Right hindlimb (tissue), 1 donor: ENCODE measurements around the gene SORBS2.

Experiments used
- DNase-seq: peaks from one replicate; pipeline ENCODE4 v3.0.0-alpha.2; 2018

SORBS2 gene

DNA sequence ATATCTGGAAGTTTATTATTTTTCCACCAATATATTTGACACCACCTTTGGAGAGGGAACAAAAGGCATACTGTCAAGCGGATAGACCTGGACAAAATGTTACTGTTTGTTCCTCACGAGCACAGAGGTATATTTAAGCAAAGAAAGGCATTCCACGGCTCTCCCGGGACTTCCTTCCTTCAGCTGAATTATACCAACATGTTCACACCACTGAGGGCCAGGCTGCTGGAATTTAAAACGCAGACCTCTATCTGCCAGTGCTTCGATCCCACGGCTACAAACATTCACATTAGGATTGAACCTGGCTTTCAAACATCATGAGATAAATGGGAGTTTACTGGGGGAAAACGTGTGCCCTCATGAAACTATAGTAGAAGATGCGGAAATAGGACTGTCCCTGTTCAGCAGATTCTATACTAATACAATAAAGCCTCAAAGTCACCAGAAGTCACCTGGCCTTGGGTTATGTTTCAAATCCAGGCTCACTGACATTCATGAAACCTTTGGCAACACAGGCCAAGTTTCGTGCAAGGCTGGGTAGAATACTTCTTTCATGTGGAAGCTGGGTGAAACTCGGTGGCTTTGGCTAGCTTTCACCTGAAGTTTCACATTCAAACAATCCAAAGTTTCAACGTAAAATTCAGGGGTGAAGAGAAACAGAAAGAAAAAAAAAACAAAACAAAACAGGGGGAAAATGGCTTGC is 39.5 kb downstream of the SORBS2 start:
- no peak for DNase-seq

DNA sequence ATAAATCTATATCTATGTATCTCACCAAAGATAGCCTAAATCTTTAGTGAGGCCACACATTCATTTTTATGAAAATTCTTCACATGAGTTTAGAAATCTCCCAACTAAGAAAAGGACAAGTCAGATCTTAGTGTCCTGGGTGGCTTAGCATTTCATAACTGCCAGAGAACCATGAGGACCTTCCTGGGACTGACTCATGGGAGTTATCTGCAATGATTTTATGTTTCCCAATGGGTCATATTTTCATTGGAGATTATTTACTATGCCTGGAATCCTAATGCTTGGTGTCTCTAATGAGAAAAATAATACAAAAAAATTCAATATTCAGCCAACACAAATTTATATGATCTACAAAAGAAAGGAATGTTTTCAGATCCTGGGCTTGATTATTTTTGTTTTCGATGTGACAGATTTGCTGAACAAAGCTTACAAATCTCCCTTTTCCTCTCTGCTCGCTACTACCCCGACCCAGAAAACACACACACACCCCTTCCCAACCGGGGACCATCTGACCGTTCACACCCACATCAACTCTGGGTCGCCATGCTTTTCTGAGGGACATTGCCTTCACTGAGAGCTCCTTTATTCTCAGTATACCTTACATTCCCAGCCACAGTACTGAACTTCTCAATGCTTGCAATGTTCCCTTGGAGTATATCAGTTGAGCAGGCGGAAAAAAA is 40.1 kb downstream of the SORBS2 start:
- no peak for DNase-seq

DNA sequence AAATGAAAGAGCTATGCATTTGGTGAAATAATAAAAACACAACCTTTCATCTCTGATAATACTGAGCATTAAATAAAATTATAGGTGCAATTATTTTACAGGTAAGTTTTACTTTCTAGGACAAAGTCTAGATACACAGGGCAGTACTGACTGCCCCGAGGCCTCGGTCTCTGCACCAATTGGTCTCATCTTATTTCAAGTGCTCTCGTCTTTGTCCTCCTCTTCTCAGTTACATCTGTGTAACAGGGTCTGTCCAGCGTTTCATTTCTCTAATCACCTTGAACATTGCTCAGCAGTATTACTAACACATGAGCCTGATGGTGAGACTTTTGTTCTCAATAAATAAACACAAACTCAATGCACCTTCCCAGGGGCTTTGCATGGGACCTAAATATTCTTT is 44.5 kb downstream of the SORBS2 start:
- DNase-seq = no peak

DNA sequence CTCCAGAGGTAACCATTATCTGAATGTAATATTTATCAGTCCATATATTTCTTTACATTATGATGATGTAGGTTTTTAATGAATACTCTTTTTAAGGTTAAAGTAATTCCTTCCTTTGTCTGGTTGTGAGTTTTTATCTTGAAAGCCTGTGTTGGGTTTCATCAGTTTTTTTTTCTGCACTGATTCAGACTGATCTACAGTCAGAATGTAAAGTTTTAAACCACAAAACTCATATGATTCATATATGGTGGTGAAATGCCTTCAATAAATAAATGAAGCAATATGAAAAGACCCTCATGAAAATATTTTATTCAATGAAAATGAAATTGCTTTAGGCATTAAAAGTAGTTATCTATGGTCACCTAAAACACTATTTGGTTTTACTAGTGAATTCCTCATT is 47.1 kb downstream of the SORBS2 start:
- no peak for DNase-seq

DNA sequence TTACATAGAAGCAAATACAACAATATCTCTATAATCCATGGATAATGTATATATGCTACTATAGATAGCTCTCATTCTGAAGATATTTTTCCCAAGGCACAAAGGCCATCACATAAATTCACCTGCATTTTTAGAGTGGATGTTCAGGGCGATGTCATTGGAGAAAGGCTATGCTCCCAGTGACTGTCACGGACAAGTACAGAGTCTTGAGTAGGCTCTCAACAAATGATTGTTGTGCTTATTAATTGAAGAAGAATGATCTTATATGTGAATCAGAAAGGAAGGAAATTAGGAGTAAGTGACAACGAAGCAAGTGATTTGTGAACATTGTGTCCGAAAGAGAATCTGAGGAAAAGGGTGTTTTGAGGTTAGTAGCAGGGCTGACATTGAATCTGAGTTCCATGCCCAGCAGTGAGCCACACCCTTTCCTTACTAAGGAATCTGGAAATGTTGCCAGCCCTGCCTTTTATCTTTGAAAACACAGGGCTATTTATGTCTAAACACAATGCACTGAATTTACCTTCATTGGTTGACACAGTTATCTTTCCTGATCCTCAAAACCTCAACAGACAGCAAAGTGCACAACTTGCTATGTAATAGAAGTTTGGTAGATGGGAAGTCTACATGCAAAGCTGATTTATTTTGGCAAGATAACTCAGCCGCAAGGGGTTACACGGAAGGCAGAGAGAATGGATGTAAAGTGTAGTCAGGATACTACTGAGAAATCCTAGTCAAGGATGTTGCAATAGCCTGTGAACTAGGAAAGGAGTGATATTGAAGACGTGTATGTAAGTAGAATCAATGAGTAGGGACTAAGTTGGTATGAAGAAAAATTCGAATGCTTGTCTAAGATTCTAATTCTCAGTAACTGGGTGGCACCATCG is 50.4 kb downstream of the SORBS2 start:
- DNase-seq = no peak

DNA sequence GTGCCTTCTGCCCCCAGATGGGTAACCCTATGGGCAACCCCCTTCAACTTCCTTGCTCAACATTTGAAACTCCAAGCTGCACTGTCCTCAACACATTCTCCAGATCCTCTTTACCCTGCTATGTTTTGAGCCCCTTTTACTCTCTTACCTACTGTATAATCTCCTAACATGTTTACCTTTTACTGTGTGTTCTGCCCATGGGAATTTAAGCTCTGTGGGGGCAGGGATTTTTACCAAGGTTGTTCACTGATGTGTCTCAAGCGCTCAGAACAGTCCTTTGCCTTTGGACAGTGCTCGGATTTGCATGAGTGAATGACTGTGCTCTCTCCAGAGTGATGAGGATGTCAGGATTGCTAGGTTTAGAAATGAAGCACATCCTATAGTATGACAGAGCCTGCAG is 53.2 kb downstream of the SORBS2 start:
- no peak for DNase-seq

DNA sequence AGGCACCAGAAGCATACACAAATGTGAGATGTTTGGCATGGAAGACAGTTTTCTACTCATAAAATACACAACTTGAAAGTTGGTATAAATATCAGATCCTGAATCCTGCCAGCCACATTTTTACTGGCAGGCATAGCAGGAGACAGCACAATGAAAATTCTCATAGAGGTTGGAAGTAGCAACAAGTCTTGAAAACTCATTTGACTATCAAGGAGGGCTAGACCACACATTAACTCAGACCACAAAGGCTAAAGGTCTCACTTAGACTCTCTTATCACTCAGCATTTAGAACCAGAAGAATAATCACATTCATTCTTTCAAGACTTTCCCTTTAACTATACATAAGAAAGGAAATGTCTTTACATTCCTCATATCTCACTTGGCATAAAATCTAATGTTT is 56.5 kb downstream of the SORBS2 start:
- DNase-seq = no peak

DNA sequence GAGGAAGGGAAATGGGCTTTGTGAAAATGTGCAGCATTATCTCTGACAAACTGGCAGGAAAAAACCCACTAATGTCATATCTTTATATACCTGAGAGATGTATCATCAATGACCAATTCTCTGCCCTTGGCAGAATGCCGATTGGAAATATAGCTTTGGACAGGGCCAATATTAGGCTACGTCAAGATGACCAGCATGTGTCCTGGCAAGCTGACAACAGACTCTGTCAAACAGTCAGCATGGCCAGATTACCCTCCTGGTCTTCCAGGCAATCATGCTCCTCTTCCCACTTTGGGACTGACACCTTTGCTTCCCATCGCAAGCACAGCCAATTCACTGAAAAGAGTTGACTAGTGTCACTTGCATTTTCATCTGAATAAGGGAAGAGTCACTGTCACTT is 57.0 kb downstream of the SORBS2 start:
- no peak for DNase-seq

DNA sequence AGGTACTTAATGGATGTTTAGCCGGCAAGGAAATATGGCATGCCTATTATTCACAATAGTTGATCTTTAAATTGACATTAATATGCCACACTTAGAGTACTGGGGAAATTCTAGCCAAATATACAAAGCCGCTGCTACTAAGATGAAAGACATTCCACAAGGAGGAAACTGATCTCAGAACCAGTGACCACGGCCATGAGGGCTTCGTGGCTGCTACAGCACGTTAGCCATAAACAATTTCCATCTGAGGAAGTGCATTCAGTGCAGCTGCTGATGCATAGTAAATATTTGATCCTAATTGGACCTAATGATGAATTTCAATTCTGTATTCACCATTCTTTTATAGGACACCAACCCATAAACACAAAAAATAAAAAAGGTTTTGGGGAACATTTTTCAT is 59.1 kb downstream of the SORBS2 start:
- no peak for DNase-seq

DNA sequence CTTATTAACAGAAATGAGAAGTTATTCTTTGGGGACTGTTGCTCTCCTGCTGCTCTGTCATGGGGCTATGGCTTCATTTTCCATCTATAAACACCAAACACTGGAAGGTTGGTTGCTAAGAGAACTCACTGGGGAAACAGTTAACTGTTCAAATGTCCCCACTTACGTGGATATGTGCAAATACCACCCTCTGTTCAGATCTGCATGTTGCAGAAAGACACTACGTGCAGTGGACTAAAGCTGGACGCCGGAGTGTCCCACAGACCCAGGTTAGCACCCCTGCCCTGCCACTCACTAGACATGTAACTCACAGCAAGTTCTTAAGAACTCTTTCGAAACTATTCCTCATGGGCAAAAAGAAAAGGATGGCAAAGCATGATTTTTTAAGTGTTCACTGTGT is 62.1 kb downstream of the SORBS2 start:
- DNase-seq = no peak

DNA sequence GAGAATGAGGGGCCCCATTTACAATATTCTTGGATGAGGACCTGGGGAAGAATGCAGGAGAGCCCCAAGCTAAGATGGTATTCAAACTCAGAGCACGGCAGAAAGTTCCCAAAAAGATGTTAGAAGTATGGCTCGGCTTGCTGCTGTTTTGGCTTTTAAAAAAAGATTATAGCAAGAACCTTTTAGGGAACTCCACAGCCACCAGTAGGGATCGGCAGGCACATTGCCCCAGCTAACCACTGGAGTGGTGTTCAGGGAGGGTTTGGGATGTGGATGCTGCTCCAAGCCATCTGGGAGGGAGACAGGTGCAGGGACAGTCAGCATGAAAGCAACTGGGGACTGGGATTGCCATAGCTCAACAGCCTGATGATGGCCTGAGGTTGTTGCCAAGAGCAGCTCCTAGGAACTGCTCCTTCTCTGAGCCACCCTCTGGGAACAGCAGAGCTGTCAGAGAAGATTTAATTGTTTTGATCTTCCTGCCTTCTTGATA is 63.0 kb downstream of the SORBS2 start:
- DNase-seq = no peak

DNA sequence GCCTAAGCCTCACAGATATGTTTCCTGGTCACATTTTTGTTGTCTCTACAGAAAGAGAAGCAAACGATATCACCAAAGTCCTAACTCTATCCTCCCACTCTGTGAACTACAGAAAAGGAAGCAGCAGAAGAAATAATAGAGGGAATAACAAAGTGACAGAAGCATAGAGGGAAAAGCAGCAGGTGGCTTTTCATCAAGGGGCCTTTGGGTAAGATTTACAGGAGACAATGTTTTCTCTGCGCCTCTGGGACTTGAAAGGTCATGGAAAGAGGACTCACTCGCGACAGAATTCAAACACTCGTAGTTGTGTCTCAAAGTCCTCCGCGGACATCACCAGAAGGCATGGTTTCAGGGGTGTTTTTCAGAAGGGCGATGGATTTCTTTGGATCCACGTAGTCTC is 66.1 kb downstream of the SORBS2 start:
- DNase-seq = no peak

DNA sequence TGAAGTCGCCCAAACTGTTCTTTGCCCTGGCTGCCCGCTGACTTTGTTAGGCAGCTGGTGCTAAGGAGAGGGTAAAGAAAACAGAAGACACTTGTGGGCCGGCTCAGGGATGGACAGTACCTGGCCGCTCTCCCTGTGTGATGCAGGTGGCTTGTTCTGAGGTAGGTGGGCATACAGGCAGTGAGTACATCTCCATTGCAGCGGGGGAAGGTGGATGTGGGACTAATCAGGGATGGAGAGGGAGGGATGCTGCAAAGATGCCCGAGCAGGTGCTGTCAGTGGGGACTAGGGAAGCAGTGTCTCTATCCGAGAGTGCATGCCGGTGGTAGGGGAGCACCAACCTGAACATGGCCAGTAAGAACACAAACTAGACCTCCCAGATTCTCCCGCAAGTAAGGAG is 67.0 kb downstream of the SORBS2 start:
- no peak for DNase-seq

DNA sequence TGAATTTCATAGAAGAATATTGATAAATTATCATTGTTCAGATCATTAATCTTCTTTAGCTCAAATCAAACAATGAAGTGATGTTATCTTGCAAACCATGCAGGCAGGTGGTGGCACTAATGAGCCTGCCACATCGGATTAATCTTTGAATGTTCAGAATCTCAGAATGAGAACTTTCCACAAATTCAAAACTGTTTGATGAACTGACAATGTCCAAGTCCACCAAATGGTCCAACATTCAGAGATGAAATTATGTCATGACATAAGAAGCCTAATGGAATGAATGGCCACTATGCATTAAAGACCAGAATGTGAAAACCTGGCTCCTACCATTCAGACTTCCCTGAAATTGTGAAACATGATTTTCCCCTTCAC is 67.5 kb downstream of the SORBS2 start:
- no peak for DNase-seq

DNA sequence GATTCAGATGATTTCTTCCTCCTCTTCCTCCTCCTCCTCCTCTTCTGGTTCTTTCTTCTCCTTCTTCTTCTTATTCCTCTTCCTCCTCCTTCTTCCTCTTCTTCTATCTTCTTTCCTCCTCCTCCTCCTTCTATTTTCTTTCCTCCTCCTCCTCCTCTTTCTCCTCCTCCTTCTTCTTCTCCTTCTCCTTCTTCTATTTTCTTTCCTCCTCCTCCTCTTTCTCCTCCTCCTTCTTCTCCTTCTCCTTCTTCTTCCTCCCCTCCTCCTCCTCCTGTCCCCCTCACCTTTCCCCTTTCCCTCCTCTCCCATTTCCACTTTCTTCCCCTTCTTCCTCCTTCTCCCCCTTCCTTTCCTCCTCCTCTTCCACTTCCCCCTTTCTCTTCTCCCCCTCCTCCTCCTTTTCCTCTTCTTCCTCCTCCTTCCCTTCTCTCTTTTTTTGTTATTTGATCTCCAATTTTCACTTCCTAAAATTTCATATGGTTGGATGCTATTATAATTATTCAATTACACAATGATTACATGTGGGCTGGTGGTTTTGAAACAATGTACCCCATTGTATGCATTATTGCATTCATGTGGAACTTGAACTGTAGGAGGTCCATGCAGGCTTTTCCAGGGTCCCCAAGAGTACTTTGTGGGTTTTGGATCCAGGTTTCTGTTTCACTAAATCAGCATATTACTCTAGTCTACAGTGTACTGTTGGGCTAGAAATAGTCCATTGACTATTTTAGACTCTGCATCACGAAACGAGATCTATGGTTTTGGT is 68.1 kb downstream of the SORBS2 start:
- DNase-seq = no peak

DNA sequence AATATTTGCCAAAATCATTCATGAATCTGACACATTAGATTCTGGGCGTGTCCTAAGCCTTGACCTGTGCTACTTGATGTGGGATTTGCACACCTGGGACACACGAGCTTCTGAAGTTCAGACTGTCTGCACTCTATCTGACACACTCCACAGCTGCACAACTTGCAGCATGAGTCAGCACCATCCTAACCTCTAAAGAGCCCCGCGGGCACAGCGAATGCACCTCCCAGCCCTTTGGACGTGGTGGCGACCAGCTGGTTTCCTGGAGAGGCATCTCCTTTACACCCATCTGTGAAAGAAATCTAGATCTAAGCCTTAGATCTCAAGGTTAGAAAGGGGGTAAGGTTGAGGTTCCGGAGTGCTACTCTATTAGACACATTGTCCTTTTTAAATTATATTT is 69.2 kb downstream of the SORBS2 start:
- DNase-seq = no peak

DNA sequence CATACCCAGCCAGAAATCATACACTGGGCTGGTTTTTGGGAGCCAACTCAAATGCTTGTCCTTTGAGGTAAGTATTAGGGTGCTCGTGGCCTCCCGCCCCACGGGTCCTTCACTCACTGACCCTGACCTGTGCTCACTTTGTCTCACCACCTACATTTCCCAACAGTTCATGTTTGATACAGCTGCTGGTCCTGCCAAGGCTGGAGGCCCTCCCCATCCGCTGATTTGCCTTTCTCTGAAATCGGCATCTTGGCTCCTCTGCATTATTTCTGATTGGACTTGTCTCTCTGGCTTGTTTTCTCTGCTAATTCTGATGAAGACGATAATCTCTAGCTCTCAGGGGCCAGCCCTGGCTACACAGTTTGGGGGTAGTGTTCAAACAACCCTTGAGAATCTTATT is 70.2 kb downstream of the SORBS2 start:
- no peak for DNase-seq

DNA sequence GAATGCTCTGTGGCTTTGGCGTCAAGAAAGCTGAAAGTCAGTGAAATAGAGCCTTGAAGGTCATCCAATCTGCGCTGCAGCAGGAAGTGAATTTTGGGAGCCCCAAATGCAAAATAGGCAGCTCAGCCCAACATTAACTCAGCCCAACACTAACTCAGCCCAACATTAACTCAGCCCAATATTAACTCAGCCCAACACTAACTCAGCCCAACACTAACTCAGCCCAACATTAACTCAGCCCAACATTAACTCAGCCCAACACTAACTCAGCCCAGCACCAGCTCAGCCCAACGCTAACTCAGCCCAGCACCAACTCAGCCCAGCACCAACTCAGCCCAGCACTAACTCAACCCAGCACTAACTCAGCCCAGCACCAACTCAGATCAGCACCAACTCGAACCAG is 71.5 kb downstream of the SORBS2 start:
- DNase-seq = no peak

DNA sequence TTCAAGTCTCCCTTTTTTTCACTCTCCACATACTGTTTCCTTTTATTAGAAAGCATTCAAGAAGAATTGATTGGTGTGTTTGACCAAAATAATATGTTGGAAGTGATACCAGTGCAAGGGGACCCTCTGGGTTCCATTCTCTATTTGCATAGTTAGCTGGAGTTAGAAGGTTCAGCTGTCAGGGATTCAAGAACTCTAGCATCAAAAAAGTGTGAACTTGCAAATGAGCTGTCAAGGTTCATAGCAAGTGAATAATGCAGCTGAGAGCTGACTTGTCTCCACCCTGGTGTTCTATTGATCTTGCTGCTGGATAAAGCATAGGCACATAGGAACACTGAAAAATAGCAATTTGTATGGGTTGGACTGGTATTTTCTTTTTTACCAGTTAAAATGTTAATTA is 73.2 kb downstream of the SORBS2 start:
- DNase-seq = no peak

DNA sequence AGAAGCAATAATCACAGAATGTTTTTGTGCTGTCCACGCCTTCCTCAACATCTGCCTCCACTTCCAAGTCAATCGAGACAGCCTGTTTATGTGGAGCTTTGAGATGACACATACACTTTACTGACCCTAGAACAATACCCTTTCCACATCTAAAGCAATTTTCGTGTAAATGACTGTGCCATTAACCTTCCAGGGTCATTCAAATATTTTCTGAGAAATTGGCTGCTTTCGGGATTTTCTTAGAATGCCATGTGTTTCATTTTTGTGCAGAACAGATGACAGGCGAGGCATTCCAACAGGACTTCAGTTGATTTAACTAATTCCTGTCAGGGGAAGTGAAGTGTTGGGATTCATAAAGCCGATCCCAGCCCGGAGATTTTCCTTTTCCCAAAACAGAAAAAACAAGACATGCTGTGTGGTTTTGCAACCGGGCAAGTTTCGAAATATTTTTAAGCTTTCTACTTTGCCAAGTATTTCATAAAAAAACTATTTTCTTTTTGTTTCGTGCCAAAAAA is 73.9 kb downstream of the SORBS2 start:
- DNase-seq = no peak

DNA sequence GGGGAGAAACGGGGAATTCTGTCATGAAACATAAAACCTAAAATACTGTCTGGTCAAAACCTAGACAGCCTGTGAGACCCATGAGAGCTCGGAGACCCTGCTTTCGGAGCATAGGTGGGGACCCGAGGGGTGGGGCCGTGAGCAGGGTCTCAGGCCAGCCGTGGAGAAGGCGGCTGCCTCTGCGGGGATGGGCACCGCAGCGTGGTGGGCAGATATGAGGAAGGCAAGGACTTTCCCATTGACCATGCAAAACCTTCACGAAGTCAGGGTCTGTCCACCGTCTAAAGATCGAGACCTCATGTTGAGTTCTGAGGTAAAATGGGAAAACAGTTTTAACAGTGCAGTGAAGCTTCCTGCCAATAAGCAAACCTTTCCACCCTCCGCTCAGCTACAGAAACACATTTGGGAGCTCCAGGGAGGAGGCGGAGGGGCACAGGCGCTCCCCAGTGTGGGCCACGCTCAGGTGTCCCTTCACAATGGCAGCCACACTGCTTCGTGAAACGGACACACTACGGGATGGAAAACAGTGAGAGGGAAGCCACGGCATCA is 74.4 kb downstream of the SORBS2 start:
- no peak for DNase-seq

DNA sequence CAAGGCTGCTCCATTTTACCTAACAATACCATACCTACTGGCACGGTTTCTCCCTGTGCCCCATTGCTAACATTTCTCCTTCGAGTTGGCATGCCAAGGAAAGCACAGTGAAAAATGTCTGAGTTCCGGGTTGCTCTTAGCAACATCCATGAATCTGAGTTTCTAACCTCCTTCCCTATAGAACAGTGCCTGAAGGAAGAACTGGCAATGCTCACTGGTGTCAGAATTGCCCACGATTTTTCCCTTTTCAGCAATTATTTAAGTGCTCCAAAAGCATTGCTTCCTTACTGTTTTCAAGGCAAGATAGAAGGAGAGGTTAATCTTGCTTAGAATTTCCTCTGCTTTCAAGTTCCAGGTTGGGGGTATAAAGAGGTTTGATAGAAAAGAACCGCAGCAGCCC is 75.1 kb downstream of the SORBS2 start:
- DNase-seq = no peak
